Body of pancreas (tissue), 4 donors: Measurements from ENCODE around the gene KRTAP2-2.

Experiments used
- POLR2A ChIP-seq, 3 donors: fragments of 450-650 bp; IDR thresholded peaks; one replicate each; pipeline ENCODE4 v1.6.1; 2016; ENCODE audit warnings: antibody characterized with exemption in 3 of 3, mild to moderate bottlenecking in 2 of 3
- TF ChIP-seq, protein P1 (sequence below), 7 experiments: fragments of 450-650 bp in 4 of 7; fragments of 200-600 bp in 3 of 7; sonication (generic) in 3 of 7; IDR thresholded peaks; one replicate each; pipeline ENCODE4 v1.5.1; 2016 to 2019; ENCODE audit warnings: antibody characterized with exemption in 7 of 7

GRCh38 chr17:41082626-41083025 lies 27.6 kb upstream of the KRTAP2-2 start:
- TF ChIP-seq, protein P1, sequence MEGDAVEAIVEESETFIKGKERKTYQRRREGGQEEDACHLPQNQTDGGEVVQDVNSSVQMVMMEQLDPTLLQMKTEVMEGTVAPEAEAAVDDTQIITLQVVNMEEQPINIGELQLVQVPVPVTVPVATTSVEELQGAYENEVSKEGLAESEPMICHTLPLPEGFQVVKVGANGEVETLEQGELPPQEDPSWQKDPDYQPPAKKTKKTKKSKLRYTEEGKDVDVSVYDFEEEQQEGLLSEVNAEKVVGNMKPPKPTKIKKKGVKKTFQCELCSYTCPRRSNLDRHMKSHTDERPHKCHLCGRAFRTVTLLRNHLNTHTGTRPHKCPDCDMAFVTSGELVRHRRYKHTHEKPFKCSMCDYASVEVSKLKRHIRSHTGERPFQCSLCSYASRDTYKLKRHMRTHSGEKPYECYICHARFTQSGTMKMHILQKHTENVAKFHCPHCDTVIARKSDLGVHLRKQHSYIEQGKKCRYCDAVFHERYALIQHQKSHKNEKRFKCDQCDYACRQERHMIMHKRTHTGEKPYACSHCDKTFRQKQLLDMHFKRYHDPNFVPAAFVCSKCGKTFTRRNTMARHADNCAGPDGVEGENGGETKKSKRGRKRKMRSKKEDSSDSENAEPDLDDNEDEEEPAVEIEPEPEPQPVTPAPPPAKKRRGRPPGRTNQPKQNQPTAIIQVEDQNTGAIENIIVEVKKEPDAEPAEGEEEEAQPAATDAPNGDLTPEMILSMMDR (IDR thresholded peaks at IDR 0.05), result no peak
- no peak for TF ChIP-seq POLR2A (IDR thresholded peaks at IDR 0.05)
